Neuron (in vitro differentiated cells): Measurements from ENCODE around the gene CCDC40.

Experiments
- H2AFZ ChIP-seq: one replicate; pipeline ENCODE4 v1.6.1; 2013; ENCODE audit warnings: low read depth, mild to moderate bottlenecking, inconsistent platforms, low read length, moderate library complexity
- H3K27me3 ChIP-seq: one replicate; pipeline ENCODE4 v1.6.1; 2013; ENCODE audit warnings: low read length; ENCODE audit not compliant: insufficient read depth
- H3K36me3 ChIP-seq: one replicate; pipeline ENCODE4 v1.6.1; 2013; ENCODE audit warnings: low read length; ENCODE audit not compliant: insufficient read depth
- H3K4me1 ChIP-seq: one replicate; pipeline ENCODE4 v1.6.1; 2013; ENCODE audit warnings: low read length; ENCODE audit not compliant: insufficient read depth
- H3K4me3 ChIP-seq: 2 replicates; pipeline ENCODE4 v1.5.1; 2013; ENCODE audit warnings: mild to moderate bottlenecking, low read length, moderate library complexity
- H3K9me3 ChIP-seq: one replicate; pipeline ENCODE4 v1.6.1; 2013; ENCODE audit warnings: low read length

CCDC40 gene

GRCh38 chr17:80017226-80018010, 19.0 kb upstream of the CCDC40 start:
- H3K27me3 ChIP-seq: no peaks in the 10 kb centered on the region
- H3K36me3 ChIP-seq: peaks cover 9% of the 10 kb centered on the region
- H3K9me3 ChIP-seq: peaks cover 3% of the 10 kb centered on the region
- no peak overlapping the region for H3K4me3 ChIP-seq
- H3K4me1 ChIP-seq: peaks cover 11% of the 10 kb centered on the region
- no peak overlapping the region for H2AFZ ChIP-seq

GRCh38 chr17:80018917-80019651, 17.4 kb upstream of the CCDC40 start:
- Histone ChIP-seq H3K4me3 (no peak overlapping the region), H3K27me3 (no peaks in the 10 kb centered on the region)

GRCh38 chr17:80021600-80021999, 14.8 kb upstream of the CCDC40 start:
- H3K4me1 ChIP-seq: no peaks in the 10 kb centered on the region
- H3K4me3 ChIP-seq: no peak overlapping the region
- H2AFZ ChIP-seq: no peak overlapping the region
- no peaks in the 10 kb centered on the region for H3K27me3 ChIP-seq
- peaks cover 3% of the 10 kb centered on the region for H3K9me3 ChIP-seq
- H3K36me3 ChIP-seq: peaks cover 5% of the 10 kb centered on the region

More at GRCh38 chr17:80018917-80019651, 17.4 kb upstream of the CCDC40 start:
- Histone ChIP-seq H3K4me1 (no peaks in the 10 kb centered on the region), H2AFZ (no peak overlapping the region), H3K36me3 (peaks cover 5% of the 10 kb centered on the region), H3K9me3 (peaks cover 3% of the 10 kb centered on the region)

- H3K27me3 ChIP-seq: no peaks in the 10 kb centered on the region
- H3K4me3 ChIP-seq: no peak overlapping the region
- H2AFZ ChIP-seq: no peak overlapping the region
- H3K36me3 ChIP-seq: peaks cover 11% of the 10 kb centered on the region
- H3K9me3 ChIP-seq: peaks cover 3% of the 10 kb centered on the region
- H3K4me1 ChIP-seq: no peaks in the 10 kb centered on the region
These were observed 12.8 kb upstream of the CCDC40 start for GRCh38 chr17:80023481-80024205.

- H3K27me3 ChIP-seq: no peaks in the 10 kb centered on the region
- no peak overlapping the region for H2AFZ ChIP-seq
- H3K36me3 ChIP-seq: peaks cover 9% of the 10 kb centered on the region
- no peak overlapping the region for H3K4me3 ChIP-seq
- H3K9me3 ChIP-seq: peaks cover 3% of the 10 kb centered on the region
- H3K4me1 ChIP-seq: no peaks in the 10 kb centered on the region
These were observed 12.1 kb upstream of the CCDC40 start for GRCh38 chr17:80024206-80024972.

- H2AFZ ChIP-seq: no peak overlapping the region
- H3K4me1 ChIP-seq: no peaks in the 10 kb centered on the region
- H3K4me3 ChIP-seq: no peak overlapping the region
- peaks cover 3% of the 10 kb centered on the region for H3K9me3 ChIP-seq
- no peaks in the 10 kb centered on the region for H3K27me3 ChIP-seq
- H3K36me3 ChIP-seq: peaks cover 9% of the 10 kb centered on the region
These were observed 11.3 kb upstream of the CCDC40 start for GRCh38 chr17:80025140-80025539.

- no peak overlapping the region for H2AFZ ChIP-seq
- H3K36me3 ChIP-seq: peaks cover 9% of the 10 kb centered on the region
- no peak overlapping the region for H3K4me3 ChIP-seq
- H3K27me3 ChIP-seq: no peaks in the 10 kb centered on the region
- peaks cover 6% of the 10 kb centered on the region for H3K9me3 ChIP-seq
- H3K4me1 ChIP-seq: no peaks in the 10 kb centered on the region
These were observed 10.6 kb upstream of the CCDC40 start for GRCh38 chr17:80025796-80026195.

GRCh38 chr17:80026359-80027042, 9.9 kb upstream of the CCDC40 start:
- Histone ChIP-seq H3K4me3 (no peak overlapping the region), H3K36me3 (peaks cover 9% of the 10 kb centered on the region), H2AFZ (no peak overlapping the region), H3K9me3 (peaks cover 5% of the 10 kb centered on the region), H3K27me3 (no peaks in the 10 kb centered on the region), H3K4me1 (no peaks in the 10 kb centered on the region)

GRCh38 chr17:80027043-80027435, 9.4 kb upstream of the CCDC40 start:
- Histone ChIP-seq H3K36me3 (peaks cover 9% of the 10 kb centered on the region), H2AFZ (no peak overlapping the region), H3K4me1 (no peaks in the 10 kb centered on the region), H3K9me3 (peaks cover 3% of the 10 kb centered on the region), H3K27me3 (no peaks in the 10 kb centered on the region), H3K4me3 (no peak overlapping the region)

GRCh38 chr17:80028030-80028429, 8.4 kb upstream of the CCDC40 start:
- Histone ChIP-seq H3K4me1 (peaks cover 6% of the 10 kb centered on the region), H3K9me3 (peaks cover 3% of the 10 kb centered on the region), H2AFZ (no peak overlapping the region), H3K27me3 (no peaks in the 10 kb centered on the region), H3K36me3 (peaks cover 7% of the 10 kb centered on the region), H3K4me3 (no peak overlapping the region)

- peaks cover 3% of the 10 kb centered on the region for H3K9me3 ChIP-seq
- H3K27me3 ChIP-seq: no peaks in the 10 kb centered on the region
- H3K4me3 ChIP-seq: no peak overlapping the region
- H3K4me1 ChIP-seq: peaks cover 19% of the 10 kb centered on the region
- H3K36me3 ChIP-seq: peaks cover 7% of the 10 kb centered on the region
- H2AFZ ChIP-seq: no peak overlapping the region
These were observed 7.0 kb upstream of the CCDC40 start for GRCh38 chr17:80029258-80029974.
